RPMI8226 (cell line): ENCODE data around the gene ROS1.
"Not testable (repeated sequence)": the region's sequence is repeated elsewhere in the genome, so short reads cannot be mapped to it uniquely, and the experiment has no call there.

ENCODE experiments used
- DNase-seq: peaks from one replicate; pipeline ENCODE4 v3.0.0-alpha.2; 2015

The ROS1 gene

DNA sequence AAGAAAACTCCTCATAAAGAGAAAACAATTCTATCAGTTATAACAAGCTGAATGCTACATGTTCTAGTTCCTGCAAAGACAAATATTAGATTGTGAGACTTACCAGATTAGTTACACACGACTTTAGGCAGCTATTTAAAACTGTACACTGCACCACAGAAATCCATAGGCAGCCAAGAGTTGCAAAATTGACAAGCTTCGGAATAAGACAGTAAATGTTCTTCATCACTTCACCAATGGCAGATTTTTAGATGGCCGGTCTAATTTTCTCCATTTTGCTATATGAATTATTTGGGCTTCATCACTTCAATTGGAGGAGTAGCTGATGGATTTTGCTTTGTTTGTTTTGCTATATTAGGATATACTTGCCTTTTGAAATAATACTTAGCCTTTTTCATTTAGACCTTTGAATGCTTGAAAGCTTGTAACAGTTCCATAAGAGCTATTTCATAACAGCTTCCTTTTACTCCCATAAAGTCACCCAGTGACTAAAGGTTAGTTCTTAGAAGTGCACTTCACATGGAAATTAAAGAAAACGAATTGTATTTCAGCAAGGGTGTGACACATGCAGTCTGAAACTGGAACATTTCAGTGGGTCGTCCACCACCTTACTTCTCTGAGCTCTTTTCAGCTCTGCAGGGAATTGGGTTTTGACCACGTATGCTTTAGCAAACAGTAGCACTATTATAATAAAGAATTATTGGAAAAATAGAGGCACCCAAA lies at the start of gene ROS1:
ROS1 (minus strand) TSS at position 512 of the 723 bp plus-strand sequence; CDS start at position 226, 286 bp downstream.
- DNase-seq: no peak

DNA sequence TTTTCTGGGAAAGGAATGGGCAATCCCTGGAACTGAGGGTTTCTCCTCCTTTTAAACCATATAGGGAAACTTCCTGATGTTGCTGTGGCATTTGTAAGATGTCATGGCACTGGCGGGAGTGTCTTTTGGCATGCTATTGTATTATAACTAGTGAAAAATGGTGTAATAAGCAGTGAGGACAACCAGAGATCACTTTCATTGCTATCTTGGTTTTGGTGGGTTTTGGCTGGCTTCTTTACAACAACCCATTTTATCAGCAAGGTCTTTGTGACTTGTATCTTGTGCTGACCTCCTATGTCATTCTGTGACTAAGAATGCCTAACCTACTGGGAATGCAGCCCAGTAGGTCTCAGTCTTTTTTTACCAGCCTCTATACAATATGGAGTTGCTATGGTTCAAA lies 47.7 kb upstream of the ROS1 start:
- no peak for DNase-seq

DNA sequence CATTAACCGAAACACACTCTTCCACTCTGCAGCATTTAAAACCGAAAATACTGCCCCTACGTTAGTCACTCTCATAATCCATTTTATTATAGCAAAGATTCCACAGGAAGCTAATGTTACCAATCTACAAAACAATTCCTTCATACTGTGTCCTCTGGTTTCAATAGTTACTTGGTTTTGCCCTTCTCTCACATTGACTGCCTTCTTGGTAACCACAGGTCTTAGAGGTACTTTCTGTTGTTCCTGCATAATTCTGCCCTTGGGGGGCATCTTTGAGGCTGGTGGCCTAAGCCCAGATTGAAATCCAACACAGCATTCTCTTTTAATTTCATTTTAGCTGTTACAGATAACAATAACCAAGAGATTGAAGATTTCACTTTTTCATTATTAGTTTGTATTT lies 46.9 kb upstream of the ROS1 start:
- DNase-seq: no peak

DNA sequence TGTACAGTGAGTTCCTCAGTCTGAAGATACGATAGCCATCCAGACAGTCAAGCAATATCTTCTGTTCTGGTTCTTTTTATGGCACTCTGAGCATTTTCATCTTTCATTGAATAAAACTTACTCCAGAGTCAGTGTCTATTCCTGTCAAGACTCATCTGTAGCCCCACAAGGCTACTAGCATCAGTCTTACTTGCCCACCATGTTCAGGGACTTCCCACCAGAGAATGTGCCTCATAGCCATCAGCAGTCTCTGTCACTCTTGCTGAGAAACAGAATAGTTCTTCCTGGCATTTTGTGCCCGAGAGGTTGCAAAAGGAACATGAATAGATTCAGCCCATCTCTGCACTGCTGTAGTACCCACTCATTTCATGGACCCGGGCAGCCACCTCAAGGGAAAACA lies 44.0 kb upstream of the ROS1 start:
- no peak for DNase-seq

DNA sequence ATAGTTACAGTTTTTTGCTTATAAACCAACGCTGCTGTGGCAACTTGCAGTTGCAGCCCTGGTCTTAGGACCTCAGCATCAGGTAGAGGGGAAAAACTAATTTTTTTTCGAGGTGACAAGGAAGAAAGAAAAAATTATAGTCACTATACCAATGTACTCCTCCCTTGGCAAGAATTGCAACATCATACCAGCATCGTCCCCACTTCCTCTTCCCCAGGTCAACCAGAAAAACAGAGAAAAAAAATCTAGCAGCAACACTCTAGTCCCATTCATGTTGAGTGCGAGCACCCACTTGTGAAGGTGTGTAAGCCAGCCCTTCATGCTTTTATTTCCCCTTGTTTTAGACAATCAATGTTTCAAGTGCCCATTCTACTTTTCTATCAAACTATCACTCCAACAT lies 43.6 kb upstream of the ROS1 start:
- DNase-seq: no peak

DNA sequence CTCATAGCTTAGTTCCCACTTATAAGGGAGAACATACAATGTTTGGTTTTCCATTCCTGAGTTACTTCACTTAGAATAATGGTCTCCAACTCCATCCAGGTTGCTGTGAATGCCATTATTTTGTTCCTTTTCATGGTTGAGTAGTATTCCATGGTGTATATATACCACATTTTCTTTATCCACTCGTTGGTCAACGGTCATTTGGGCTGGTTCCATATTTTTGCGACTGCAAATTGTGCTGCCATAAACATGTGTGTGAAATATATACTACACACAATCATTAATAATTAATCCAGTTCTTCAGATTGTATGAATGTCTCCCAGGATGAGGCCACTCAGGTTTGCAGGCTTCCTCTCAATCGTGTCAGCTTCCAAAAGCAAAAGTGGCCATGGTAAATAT lies 42.8 kb upstream of the ROS1 start:
- DNase-seq: not testable (repeated sequence)

DNA sequence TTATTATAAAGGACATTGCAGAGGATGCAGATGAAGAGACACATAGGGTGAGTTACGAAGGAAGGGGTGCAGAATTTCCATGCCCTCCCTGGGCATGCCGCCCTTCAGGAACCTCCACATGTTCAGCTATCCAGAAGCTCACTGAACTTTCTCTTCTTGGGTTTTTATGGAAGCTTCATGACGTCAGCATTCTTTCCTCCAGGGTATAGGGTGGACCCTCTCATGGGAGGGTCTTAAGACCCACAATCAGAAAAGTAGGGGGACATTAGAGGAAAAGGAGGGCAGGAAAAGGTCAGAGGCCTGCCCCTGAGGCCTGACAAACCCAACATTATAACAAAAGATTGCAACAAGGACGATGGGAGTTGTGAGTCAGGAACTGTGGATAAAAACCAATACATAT lies 42.1 kb upstream of the ROS1 start:
- no peak for DNase-seq

DNA sequence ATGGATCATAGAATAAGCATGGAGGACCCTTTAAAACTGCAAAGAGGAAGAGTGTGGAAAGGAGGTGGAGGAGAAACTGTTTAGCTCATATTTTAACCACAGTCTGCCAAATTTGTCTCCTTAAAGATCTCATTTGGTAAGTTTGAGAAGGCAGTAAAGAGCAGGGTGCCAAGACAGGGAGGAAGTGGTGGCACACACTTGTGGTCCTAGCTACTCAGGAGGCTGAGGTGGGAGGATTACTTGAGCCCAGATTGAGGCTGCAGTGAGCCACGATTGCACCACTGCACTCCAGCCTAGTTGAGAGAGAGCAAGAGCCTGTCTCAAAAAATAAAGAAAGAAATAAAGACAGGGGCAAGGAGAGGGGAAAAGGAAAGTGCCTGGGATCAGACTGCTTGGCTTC lies 39.9 kb upstream of the ROS1 start:
- DNase-seq: no peak

DNA sequence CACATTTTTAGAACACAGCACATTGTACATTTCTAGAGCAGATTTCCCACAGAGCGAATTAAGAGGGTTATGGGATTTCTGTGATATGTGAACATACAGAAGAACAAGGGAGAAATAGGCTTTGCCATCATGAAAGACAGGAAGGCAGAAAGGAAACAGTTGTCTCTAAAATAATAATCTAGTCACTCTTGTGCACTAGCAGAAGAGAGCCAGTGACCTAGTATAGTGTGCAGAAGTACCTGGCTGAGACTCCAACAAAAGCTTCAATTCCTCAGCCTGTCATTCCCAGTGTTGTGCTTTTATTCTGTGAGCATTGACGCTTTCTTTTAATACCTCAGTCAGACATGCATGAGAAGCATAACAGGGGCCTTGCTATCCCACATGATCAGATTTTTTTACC lies 39.0 kb upstream of the ROS1 start:
- no peak for DNase-seq

DNA sequence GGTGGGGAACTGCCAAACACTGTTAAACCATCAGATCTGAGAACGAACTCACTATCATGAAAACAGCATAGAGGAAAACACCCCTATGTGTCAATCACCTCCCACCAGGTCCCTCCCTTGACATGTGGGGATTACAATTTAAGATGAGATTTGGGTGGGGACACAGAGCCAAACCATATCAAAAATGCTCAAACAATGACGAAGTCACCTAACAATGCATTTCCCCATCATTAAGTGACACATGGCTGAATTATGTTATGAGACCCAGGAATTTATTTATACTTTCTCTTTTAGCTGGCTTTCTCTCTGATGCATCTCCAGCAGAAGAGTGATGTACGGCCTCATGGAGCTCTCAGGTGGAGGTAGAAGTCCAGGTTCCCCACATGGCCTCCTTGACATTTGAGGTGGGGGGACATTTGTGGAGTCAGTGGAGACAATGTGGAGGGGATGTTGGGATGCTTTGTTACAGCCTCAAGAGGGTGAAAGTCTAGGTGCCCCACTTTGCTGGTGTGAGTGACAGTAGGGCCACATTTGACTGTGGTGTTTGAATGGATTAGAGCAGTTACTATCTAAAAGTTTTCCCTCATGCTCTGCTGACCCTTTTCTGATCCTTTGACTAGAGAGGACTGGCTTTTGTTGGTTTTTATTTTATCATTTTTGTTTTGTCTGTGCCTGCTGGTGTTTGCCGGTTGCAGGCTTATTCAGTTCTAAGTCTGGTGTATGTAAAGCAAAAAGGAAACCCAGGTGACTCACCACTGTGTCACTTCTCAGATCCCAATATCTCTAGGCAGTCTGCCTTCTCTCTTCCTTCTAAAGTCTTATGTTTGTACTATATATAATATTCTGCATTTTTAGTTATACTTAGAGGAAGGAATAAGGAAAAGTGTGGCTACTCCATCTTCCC lies 38.3 kb upstream of the ROS1 start:
- DNase-seq: no peak

DNA sequence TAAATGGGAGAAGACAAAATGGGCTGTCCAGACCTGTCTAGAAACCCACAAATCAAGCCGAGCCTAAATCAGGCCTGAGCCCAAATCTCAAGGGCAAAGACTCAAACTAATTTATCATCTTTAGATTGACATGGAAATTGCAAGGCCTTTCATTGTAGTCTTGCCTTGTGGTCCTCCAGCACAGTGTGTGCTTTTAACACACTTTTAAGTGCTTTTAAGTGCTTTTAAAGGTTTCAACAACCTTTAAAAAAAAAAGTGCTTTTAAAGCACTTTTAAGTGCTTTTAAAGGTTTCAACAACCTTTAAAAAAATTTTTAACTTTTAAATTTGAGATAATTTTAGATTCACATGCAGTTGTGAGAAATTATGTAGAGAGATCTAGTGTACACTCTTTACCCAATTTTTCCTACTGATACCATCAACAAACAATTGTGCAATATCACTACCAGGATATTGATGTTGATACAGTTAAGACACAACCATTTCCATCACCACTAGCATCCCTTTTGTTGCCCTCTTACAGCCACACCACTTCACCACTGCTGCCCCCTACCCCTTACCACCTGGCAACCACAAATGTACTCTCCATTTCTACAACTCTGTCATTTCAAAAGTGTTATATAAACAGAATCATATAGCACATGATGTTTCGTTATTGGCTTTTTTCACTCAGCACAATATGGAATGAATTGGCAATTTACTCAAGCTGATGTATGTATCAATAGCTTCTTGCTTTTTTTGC lies 33.6 kb upstream of the ROS1 start:
- no peak for DNase-seq

DNA sequence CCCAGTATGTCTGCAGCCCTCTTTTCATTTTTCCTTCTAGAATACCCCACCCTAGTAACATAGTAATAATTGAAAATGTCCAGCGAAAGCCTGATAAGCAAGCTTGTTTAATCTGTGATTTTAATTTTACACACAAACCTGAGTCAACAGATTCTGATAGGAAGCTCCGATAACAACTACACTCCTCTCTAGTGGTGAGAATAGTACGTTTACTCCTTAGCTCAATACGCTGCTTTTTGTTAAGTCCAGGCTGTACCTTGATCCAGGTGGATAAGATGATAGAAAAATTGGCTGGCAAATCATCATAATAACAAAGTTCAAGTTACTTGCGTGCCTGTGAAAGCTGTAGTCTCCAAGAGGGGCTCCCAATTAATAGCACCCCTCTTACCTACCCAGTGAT lies 31.3 kb upstream of the ROS1 start:
- no peak for DNase-seq

DNA sequence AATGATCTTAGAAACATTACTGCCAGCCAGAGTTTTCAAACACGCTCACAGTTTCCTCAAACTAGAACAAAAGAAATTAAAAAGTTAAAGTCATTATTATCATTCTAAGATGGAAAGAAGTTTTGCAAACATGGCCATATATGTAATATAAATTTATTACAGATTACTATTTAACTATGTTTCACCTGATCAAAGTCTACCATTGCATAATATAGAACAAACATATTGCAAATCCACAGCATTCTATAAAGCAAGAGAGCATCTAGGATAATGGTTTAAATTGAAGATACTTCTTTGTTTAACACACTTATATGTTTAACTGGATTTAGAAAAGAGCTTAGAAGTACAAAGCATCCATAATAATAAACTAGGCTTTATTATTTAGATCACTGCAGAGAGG lies 30.5 kb upstream of the ROS1 start:
- no peak for DNase-seq

DNA sequence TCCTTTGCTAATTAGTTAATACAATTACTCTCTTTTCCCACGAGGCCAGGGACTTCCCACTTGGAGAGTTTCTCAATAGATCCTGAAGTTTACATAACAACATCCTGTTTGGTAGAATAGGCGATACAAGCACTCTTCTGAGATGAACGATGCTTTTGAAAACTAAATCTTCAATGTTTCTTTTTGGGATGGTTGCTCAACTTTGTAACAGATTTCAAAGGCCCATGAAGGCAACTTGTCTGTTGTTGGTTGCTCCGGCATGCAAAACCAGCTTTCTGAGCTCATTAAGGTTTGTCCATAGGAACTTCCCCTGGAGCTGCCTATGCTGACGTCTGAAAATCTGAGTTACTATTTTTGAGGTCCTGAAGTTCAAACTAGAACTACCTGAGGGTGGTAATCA lies 25.9 kb upstream of the ROS1 start:
- DNase-seq: no peak

DNA sequence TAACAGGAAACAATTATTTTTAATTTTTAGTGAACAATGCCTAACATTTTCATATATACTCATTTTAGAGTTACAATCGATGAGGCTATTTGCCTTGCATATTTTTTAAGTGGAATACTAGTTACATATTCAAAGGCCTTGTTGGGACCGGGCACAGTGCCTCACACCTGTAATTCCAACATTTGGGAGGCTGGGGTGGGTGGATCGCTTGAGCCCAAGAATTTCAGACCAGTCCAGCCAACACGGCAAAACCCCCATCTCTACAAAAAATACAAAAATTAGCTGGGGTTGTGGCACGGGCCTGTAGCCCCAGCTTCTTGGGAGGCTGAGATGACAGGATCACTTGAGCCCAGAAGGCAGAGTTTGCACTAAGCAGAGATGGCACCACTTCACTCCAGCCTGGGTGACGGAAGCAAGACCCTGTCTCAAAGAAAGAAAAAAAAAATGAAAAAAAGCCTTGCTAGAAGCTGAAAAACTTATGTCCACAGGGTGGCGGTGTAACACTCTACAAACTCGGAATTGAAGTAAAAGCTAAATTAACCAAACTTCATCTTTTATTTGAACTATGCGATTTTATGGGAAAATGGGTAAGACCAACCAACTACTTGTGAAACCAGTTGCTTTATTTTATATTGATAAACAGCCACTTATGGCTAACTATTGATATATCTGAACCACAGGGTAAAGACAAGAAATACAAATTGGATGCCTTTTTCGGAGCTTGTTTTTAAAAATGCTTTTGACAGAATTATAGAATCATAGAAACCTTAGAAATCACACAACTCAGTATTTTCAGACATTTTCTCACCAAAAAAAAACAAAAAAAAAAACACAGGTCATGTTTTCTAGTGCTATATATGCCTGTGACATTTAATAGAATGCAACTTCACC lies 24.1 kb upstream of the ROS1 start:
- DNase-seq: peak; percentile 37

DNA sequence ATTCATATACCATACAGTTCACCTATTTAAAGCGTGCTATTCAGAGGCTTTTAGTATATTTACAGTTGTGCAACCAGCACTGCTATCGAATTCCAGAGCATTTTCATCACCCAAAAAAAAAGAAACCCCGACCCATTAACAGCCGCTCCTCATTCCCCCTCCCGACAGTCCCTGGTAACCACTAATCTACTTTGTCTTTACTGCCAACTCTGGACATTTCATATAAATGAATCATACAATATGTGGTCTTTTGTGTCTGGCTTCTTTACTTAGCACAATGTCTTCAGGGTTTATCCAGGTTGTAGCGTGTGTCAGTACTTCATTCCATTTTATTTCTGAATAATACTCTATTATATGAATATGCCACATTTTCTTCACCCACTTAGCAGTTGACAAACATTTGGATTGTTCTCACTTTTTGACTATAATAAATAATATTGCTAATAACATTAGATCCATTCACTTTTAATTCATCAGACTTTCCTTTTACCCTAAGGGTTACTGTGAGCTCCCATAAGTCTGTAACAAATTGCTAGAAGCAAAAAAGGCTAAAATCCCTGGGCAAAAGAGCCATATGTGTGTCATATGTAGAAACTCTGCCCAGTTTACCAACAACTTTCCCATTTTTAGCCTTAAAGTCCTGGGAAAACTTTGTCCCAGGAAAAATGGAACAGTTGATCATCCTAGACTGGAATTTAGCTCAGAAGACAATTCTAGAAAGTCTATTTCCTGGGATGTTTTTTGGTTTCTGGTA lies 23.2 kb upstream of the ROS1 start:
- DNase-seq: no peak

DNA sequence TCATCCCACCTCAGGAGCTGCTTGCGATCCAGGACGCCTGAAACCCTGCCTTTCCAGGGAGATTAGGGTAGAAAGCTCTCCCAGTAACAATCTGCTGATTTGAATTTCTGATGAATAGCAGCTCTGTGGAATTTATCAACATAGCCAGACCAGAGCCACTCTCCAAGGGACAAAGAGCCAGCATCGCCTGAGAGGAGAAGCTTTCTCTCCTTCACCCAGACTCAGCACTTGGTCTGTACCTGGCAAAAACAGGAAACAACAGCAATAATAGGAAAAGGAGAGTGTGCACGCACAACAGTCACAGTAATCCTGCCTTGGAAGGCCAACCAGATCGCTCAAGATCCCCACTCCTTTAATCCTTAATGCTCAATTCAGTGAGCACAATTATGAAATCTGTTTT lies 22.3 kb upstream of the ROS1 start:
- DNase-seq: no peak

DNA sequence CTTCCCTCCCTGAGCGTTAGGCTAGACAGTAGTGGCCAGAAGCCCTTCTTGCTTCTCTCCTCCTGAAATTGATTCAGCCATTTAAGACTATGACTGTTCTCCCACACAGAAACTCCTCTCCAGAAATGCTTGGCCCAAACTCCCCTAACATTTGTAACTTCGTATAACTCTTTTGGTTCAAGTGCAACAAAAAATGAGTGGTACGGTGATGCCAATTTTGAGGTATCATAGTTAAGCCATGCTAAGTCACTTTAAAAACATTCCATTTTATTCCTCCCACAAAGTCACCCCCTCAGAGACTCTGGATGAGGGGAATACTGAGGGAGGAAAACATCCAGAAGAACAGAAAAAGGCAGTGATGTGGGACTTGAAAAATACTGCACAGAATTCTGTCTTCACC lies 21.1 kb upstream of the ROS1 start:
- DNase-seq: no peak

DNA sequence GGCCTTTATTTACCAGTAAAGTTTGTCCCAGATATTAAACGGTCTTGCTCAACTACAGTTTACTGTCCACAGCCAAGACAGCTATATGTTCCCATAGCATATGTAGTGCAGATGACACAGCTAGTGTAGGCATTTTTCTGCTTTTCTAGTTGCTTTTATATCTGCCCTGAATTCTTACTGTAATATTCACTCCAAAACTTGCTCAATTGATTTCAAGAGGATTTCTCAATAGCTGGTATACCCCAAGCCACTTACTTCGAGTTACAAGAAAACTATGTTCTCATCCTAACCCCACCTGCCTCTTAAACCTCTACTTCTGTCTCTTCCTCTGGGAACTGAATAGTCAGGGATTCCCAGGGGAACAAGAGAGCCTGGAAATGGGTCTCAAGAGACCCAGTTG lies 18.9 kb upstream of the ROS1 start:
- DNase-seq: no peak

DNA sequence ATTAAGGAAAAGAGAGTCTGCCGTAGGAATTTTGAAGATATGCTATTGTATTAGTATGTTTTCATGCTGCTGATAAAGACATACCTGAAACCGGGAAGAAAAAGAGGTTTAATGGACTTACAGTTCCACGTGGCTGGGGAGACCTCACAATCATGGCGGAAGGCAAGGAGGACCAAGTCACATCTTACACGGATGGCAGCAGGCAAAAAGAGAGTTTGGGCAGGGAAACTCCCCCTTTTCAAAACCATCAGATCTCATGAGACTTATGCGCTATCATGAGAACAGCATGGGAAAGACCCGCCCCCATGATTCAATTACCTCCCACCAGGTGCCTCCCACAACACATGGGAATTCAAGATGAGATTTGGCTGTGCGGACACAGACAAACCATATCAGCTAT lies 16.6 kb upstream of the ROS1 start:
- not testable (repeated sequence) for DNase-seq

DNA sequence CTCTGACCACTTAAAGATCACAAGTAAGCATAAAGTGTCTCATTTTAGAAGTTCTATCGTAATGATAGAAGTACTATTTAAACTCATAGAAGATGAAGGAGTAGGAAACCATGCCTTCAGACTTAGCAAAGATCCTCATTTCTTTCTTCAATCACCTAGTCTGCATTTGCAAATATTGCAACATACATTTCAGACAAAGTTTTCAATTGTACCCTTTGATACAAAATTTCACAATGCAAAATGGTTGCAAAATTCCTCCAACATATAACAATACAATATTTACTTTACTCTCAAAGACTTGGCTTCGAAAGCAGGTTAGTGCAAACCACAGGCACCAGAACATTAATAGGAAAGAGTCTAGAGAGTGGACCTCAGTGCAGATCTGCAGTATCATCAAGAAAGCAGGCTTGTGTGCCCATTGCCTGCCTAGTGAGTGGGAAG lies 16.1 kb upstream of the ROS1 start:
- DNase-seq: no peak
